Measurements from ENCODE around the gene DUS1L.

DUS1L gene

DNA sequence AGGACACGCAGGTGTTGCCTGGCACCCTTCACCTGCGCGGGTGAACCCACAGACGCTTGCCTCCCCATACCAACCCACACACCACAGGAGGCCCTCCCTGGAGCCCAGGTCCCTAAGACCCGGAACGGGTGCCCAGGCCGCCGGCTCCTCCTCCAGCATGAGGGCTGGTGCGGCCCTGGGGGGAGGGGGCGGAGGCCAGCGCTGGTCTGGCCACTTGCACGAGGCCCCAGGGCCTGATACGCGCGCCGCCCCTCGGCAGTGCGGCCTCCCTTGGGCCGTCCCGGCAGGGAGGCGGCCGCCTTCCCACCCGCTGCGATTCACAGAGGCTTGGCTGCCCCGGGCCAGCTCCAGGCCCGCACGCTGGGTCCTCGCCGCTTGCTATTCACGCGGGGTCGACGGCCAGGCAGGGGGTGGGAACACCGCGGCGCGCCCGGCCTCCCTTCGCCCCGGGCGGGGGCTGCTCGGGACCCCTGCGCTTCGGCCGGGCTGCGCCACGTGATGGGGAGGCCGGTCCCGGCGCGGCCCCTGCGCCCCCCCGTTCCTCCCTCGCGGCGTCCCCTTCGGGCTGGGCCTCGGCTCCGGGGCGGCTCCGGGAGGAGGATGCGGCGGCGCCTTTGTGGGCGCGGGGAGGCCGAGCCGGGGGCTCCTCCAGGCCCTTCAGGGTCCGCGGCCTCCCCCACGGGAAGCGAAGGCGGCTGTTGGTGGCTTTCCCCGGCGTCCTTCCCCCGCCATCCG lies 31.7 kb upstream of the DUS1L start:
- peak overlapping the region; percentile 88 for H3K4me3 ChIP-seq (ENCODE audit: low read depth, low read length)
- TF ChIP-seq CTCF (IDR thresholded peaks at IDR 0.05; ENCODE audit: low read depth, low read length, missing control alignments): no peak
- no peak for DNase-seq (ENCODE audit: low read depth)

DNA sequence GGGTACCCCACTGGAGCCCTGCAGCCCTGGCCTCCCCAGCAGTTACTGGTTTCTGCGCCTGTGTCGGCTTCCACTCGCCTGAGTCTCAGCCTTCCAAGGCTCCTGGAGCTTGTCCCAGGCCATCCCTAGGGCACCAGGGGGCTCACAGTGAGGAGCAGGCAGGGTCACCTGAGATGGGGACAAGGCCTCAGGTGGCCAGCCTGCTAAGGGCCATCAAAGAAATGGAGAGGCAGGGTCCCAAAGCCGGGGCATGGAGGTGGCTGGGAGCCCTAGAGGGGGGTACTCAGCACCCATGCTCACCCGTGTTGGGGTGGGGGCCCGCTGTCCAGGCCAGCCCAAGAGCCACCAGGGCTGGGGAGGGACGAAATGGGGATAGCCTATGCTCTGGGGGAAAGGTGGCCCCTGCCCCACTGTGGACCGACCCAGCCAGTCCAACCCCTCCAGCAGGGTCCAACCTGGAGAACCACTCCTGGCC lies 31.1 kb upstream of the DUS1L start:
- no peak for TF ChIP-seq CTCF (IDR thresholded peaks at IDR 0.05; ENCODE audit: low read depth, low read length, missing control alignments)
- H3K4me3 ChIP-seq (ENCODE audit: low read depth, low read length): peak overlapping the region; percentile 88
- no peak for DNase-seq (ENCODE audit: low read depth)

DNA sequence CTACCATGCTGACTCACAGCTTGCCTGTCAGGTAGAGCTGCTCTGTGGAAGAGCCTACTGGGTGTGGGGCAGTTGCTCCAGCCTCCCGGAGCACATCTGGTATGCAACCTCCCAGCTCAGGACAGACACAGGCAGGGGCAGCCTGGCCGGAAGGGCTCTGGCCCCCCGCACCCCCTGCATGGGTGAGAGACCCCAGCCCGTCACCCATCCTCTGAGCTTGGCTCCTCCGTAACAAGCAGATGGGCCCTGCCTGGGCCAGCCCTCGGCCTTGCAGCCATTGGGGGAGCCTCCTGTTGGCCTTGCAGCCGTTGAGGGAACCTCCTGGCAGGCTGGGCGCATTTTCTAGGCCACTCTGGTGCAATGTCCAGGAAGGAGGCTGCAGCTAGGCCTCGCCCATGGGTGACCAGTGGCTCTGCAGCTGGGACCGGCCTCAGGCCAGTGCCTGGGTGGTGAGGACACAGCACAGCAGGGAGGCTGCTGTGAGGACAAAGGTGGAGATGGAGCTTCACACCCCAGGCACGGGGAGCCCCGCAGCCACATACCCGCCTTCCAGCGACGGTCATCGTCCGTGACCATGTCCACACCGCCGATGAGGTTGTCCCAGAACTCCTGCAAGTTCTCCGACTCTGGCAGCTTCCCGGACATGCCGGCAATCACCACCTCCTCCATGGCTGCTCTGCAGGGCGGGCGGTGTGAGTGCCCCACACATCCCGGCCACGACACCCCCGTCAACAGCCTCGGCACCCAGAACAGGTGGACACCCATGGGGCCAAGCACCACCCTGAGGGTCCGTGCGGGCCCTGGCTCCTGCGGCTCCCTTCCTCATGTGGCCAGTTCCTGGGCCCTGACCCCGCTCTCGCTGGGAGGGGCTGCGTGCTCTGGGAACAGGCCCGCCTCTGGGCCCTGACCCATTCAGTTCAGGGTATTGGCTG lies 30.4 kb upstream of the DUS1L start:
- DNase-seq (ENCODE audit: low read depth): no peak
- no peak for TF ChIP-seq CTCF (IDR thresholded peaks at IDR 0.05; ENCODE audit: low read depth, low read length, missing control alignments)

DNA sequence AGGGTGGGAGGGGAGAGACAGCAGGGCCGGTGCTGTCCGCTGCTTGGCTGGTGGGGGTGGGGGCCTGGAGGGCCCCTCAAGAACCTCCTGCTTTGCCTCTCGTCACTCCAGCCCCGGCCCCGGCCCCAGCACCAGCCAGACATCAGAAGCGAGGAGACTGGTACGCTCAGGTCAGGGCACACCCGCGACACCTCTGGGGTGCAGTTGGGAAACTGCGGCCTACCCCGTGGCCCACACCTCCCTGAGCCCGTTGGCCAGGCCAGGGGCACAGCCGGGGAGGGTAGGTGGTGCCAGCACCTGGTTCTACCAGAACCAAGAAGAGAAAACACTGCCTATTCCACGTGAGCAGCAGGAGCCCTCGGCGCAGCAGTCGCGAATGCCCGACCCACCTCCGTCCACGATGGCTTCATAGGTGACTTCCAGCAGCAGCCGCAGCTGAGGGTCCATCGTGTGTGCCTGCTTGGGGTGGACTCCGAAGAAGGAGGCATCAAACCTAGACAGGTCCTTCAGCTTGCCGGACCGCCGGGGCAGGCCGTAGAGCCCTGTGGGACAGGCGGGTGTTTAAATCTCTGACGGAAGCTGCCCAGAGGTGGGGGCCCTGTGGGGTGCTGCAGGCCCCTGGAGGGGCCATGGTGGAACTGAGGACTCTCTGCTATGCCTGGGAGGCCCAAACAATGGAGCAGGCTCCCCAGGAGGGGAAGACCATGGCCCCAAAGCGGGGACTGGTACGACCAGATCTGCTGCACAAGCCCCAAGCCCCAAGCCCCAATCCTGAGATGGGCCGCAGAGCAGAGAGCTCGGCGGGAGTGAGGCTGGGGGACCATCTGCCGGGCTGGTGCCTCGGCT lies 29.6 kb upstream of the DUS1L start:
- TF ChIP-seq CTCF (IDR thresholded peaks at IDR 0.05; ENCODE audit: low read depth, low read length, missing control alignments): no peak
- no peak for DNase-seq (ENCODE audit: low read depth)
- no peak overlapping the region for H3K4me3 ChIP-seq (ENCODE audit: low read depth, low read length)

More for the DNA sequence above, 30.4 kb upstream of the DUS1L start:
- H3K4me3 ChIP-seq (ENCODE audit: low read depth, low read length): peak overlapping the region; percentile 88

DNA sequence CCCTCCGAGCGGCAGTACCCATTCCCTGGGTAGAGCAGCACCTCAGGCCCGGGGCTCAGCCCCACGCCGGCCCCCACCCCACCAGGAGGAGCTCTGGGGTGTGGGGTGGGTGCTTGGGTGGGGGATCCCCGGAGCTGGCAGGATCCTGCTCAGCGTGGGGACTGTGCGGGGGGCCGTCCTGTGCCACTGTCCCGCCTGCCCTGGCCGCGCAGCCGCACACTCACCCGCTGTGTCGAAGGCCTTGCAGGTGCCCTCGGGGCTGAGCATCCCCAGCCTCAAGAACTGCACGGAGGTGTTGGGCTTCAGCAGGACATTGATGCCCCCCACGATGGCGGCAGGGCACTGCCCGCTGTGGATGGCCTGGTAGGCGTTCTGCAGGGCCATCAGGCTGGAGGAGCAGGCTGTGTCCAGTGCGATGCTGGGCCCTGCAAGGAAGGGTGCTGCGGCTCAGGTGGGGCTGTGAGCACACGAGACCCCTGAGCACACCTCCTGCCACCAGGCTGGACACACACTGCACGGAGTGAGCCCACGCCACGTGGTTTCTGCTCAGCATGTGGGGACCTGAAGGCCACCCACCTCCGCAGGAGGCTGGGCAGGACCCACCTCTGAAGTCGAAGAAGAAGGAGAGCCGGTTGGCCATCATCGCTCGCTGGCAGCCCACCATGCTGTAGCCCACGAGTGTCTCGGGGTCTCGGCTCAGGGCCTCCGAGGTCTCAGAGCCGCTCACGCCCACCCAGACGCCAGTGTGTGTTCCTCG lies 27.6 kb upstream of the DUS1L start:
- TF ChIP-seq CTCF (IDR thresholded peaks at IDR 0.05; ENCODE audit: low read depth, low read length, missing control alignments): no peak
- H3K4me3 ChIP-seq (ENCODE audit: low read depth, low read length): no peak overlapping the region
- DNase-seq (ENCODE audit: low read depth): no peak

DNA sequence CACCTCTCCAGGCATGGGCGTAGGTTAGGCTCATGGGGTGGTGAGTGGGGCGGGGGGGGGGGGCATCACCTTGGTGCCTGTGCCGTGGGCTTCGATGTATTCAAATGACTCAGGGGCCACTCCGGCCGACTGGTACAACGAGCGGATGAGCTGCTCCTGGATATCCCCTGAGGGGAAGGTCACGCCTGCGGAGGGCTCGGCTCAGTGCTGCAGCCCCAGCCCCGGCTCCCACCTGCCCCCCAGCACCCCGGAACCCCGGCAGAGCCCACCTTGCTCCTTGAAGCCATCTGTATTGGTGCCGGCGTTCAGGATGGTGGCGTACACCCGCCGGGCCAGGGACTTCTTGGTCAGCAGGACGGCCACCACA lies 27.0 kb upstream of the DUS1L start:
- H3K4me3 ChIP-seq (ENCODE audit: low read depth, low read length): no peak overlapping the region
- no peak for TF ChIP-seq CTCF (IDR thresholded peaks at IDR 0.05; ENCODE audit: low read depth, low read length, missing control alignments)
- DNase-seq (ENCODE audit: low read depth): no peak
